ENCODE measurements around the gene CUX1.

- TF ChIP-seq CEBPB (IDR thresholded peaks at IDR 0.05; ENCODE audit: borderline replicate concordance, low read depth, low read length) (no peak), CTCF (CRISPR knock-in tag; IDR thresholded peaks at IDR 0.05) (no peak), POLR2G (IDR thresholded peaks at IDR 0.05; ENCODE audit: low read depth, low read length) (no peak), TCF12 (IDR thresholded peaks at IDR 0.05) (no peak), TCF12 (CRISPR knock-in tag; IDR thresholded peaks at IDR 0.05) (no peak), HNF4A (CRISPR knock-in tag; IDR thresholded peaks at IDR 0.05) (no peak), EP300 (IDR thresholded peaks at IDR 0.05; ENCODE audit: low read depth in 2 of 2, low read length in 2 of 2) (no peak), EP300 (CRISPR knock-in tag; IDR thresholded peaks at IDR 0.05; ENCODE audit: borderline replicate concordance) (no peak), POLR2AphosphoS5 (IDR thresholded peaks at IDR 0.05; ENCODE audit: low read depth, low read length) (no peak), REST (IDR thresholded peaks at IDR 0.05; ENCODE audit: borderline replicate concordance in 1 of 2, low read depth in 1 of 2, low read length in 2 of 2) (no peak), YY1 (IDR thresholded peaks at IDR 0.05; ENCODE audit: insufficient read depth, insufficient replicate concordance, low read depth, low read length) (no peak)
These were observed 12.4 kb downstream of the CUX1 start for GRCh38 chr7:101829821-101830220.
